Measurements from ENCODE around the gene MUC3A.

The MUC3A gene

DNA sequence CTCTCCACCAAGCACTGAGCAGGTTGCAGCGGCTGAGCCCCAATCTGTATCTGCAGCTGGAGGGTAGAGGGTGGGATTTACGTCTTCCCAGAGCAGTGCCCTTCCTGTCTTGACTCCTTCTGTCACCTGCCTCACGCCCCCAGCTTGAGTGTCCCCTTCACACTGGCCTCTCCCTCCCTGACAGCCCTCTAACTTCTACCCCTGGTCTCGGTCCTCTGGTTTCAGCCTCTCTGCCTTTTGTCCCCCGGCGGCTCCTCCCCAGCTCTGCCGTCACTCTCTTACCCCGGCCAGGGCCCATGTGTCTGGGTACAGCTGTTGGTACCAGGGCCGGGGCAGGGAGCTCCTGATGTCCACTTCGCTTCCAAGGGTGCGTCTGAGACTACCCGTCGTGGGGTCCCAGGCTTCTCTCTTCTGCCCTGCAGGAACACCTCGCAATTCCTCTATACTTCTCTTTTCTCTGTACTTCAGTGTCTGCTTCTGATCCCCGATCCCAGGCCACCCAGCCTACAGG, 654 bp downstream of the MUC3A start:
- CTCF ChIA-PET: interaction anchor here (0.9 to 2.0 kb wide), 5 partner anchors 16 to 243 kb away, joined by 3 to 4 read pairs (median 3); no protein-coding TSS in a partner anchor
- POLR2A ChIA-PET: no interaction called here
- TF ChIP-seq, protein P1, sequence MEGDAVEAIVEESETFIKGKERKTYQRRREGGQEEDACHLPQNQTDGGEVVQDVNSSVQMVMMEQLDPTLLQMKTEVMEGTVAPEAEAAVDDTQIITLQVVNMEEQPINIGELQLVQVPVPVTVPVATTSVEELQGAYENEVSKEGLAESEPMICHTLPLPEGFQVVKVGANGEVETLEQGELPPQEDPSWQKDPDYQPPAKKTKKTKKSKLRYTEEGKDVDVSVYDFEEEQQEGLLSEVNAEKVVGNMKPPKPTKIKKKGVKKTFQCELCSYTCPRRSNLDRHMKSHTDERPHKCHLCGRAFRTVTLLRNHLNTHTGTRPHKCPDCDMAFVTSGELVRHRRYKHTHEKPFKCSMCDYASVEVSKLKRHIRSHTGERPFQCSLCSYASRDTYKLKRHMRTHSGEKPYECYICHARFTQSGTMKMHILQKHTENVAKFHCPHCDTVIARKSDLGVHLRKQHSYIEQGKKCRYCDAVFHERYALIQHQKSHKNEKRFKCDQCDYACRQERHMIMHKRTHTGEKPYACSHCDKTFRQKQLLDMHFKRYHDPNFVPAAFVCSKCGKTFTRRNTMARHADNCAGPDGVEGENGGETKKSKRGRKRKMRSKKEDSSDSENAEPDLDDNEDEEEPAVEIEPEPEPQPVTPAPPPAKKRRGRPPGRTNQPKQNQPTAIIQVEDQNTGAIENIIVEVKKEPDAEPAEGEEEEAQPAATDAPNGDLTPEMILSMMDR (IDR thresholded peaks at IDR 0.05; ENCODE audit: control extremely low read depth, extremely low read depth, low read depth, missing control alignments): no peak
- DNase-seq (ENCODE audit: extremely low spot score): no peak

DNA sequence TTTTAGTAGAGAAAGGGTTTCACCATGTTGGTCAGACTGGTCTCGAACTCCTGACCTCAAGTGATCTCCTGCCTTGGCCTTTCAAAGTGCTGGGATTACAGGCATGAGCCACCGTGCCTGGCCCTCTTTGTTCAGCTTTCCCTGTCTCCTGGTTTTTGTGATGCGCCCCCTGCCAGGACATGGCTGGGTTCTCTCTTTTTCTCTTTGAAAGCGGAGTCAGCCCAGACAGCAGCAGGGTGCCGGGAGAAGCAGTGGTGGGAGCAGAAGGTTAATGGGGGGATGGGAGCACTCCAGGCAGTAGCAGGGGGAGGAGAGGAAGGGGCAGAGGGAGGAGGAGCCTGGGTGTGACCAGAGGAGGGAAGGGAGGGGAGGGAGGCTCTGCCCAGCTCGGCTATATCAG, 1.8 kb downstream of the MUC3A start:
- TF ChIP-seq, protein P1 (IDR thresholded peaks at IDR 0.05; ENCODE audit: control extremely low read depth, extremely low read depth, low read depth, missing control alignments): no peak
- ChIA-PET POLR2A (no interaction called here), CTCF (interaction anchor here (1.0 to 2.0 kb wide), 4 partner anchors 19 to 461 kb away, joined by 3 to 4 read pairs (median 4); no protein-coding TSS in a partner anchor)
- no peak for DNase-seq (ENCODE audit: extremely low spot score)

DNA sequence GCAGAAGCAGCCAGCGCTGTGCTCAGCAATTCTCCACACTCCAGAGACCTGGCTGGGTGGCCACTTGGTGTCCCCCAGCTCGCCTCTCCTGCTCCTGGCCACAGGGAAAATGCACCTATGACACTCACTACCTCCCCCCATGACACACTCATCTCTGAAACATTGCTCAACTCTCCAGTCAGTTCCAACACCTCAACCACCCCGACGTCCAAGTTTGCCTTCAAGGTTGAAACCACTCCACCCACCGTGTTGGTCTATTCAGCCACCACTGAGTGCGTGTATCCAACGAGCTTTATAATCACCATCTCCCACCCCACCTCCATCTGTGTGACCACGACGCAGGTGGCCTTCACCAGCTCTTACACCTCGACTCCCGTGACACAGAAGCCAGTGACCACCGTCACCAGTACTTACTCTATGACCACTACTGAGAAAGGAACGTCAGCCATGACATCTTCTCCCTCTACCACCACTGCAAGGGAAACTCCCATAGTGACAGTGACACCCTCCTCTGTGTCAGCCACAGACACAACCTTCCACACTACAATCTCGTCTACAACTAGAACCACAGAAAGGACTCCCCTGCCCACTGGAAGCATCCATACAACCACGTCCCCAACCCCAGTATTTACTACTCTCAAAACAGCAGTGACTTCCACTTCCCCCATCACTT, 2.7 kb downstream of the MUC3A start:
- TF ChIP-seq, protein P1 (IDR thresholded peaks at IDR 0.05; ENCODE audit: control extremely low read depth, extremely low read depth, low read depth, missing control alignments): no peak
- CTCF ChIA-PET: interaction anchor here (1.1 to 1.6 kb wide), 2 partner anchors 106 to 460 kb away, joined by 3 to 4 read pairs; no protein-coding TSS in a partner anchor
- POLR2A ChIA-PET: no interaction called here
- no peak for DNase-seq (ENCODE audit: extremely low spot score)

DNA sequence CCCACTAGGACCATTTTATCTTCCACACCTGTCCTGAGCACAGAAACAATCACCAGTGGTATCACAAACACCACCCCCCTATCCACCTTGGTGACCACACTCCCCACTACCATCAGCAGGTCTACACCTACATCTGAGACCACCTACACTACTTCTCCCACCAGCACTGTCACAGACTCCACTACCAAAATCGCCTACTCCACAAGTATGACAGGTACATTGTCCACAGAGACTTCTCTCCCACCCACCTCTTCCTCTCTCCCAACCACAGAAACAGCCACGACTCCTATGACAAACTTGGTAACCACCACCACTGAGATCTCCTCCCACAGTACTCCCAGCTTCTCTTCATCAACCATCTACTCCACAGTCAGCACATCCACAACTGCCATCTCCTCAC, 3.3 kb downstream of the MUC3A start:
- TF ChIP-seq, protein P1 (IDR thresholded peaks at IDR 0.05; ENCODE audit: control extremely low read depth, extremely low read depth, low read depth, missing control alignments): no peak
- POLR2A ChIA-PET: no interaction called here
- CTCF ChIA-PET: no interaction called here
- DNase-seq (ENCODE audit: extremely low spot score): no peak

DNA sequence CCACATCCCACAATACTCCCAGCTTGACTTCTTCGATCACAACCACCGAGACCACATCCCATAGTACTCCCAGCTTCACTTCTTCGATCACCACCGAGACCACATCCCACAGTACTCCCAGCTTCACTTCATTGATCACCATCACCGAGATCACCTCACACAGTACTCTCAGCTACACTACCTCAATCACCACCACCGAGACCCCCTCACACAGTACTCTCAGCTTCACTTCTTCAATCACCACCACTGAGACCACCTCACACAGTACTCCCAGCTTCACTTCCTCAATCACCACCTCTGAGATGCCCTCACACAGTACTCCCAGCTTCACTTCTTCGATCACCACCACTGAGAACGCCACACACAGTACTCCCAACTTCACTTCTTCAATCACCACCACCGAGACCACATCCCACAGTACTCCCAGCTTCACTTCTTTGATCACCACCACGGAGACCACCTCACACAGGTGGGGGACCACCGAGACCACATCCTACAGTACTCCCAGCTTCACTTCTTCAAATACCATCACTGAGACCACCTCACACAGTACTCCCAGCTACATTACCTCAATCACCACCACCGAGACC, 8.6 kb downstream of the MUC3A start:
- TF ChIP-seq, protein P1 (IDR thresholded peaks at IDR 0.05; ENCODE audit: control extremely low read depth, extremely low read depth, low read depth, missing control alignments): no peak
- DNase-seq (ENCODE audit: extremely low spot score): no peak
- CTCF ChIA-PET: interaction anchor here (0.6 to 1.9 kb wide), 11 partner anchors 8 to 265 kb away, joined by 3 to 10 read pairs (median 4); partner anchors contain the start of gene SLC12A9
- POLR2A ChIA-PET: interaction anchor here (0.6 kb wide), 1 partner anchor 466 kb away, joined by 3 read pairs; no protein-coding TSS in a partner anchor

DNA sequence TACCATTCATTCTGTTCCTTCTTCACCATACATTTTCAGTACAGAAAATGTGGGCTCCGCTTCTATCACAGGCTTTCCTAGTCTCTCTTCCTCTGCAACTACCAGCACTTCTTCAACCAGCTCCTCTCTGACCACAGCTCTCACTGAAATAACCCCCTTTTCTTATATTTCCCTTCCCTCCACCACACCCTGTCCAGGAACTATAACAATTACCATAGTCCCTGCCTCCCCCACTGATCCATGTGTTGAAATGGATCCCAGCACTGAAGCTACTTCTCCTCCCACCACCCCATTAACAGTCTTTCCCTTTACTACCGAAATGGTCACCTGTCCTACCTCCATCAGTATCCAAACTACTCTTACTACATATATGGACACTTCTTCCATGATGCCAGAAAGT, 10.6 kb downstream of the MUC3A start:
- POLR2A ChIA-PET: no interaction called here
- CTCF ChIA-PET: interaction anchor here (1.0 kb wide), 1 partner anchor 99 kb away, joined by 3 read pairs; no protein-coding TSS in a partner anchor
- TF ChIP-seq, protein P1 (IDR thresholded peaks at IDR 0.05; ENCODE audit: control extremely low read depth, extremely low read depth, low read depth, missing control alignments): no peak
- DNase-seq (ENCODE audit: extremely low spot score): no peak

Data from GM10248 (cell line).